SK-N-SH (cell line): ENCODE data around the gene POLR3B.

Experiments used
- CTCF ChIP-seq: fragments of 200-600 bp; sonication (generic); IDR thresholded peaks from 2 replicates; pipeline ENCODE4 v1.6.1; 2017; ENCODE audit warnings: antibody characterized with exemption, mild to moderate bottlenecking, moderate library complexity
- NFIC ChIP-seq: IDR thresholded peaks from 2 replicates; pipeline ENCODE4 v1.4.0; 2012; ENCODE audit warnings: borderline replicate concordance
- RAD21 ChIP-seq: IDR thresholded peaks from 2 replicates; pipeline ENCODE4 v1.6.1; 2012; ENCODE audit warnings: mild to moderate bottlenecking, low read length
- TCF12 ChIP-seq: IDR thresholded peaks from 2 replicates; pipeline ENCODE4 v1.4.0; 2012
- YY1 ChIP-seq: IDR thresholded peaks from 2 replicates; pipeline ENCODE4 v1.4.0; 2012; ENCODE audit warnings: low read depth, mild to moderate bottlenecking
- TF ChIP-seq, protein P1 (sequence below): IDR thresholded peaks from 2 replicates; pipeline ENCODE4 v1.4.0; 2012; ENCODE audit warnings: low read depth
- TF ChIP-seq, protein P2 (sequence below): IDR thresholded peaks from 2 replicates; pipeline ENCODE4 v1.4.0; 2012; ENCODE audit warnings: low read depth, borderline replicate concordance
- TF ChIP-seq, protein P3 (sequence below): IDR thresholded peaks from 2 replicates; pipeline ENCODE4; 2012
- TF ChIP-seq, protein P4 (sequence below): IDR thresholded peaks from 2 replicates; pipeline ENCODE4 v1.6.1; 2012; ENCODE audit warnings: mild to moderate bottlenecking, low read depth, low read length, moderate library complexity

DNA sequence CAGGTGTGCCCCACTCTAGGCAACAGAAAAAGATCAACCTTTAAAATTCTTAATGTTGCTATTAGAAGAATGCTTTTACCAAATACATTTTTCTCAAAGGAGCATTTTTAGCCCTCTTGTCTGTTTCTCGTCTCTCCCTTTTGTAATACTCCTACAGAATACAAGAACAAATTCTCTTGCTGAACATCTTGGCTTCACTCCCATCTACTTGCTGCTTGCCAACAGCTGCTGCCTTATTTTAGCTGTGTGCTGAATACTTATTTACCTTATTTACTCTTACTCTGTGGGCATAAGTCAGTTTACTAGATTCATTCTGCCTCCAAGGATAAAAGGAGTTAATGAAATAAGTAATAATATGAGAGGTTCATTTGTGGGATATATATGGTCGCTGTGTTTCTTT, 70.8 kb downstream of the POLR3B start:
- no peak for TF ChIP-seq CTCF
- TF ChIP-seq, protein P1, sequence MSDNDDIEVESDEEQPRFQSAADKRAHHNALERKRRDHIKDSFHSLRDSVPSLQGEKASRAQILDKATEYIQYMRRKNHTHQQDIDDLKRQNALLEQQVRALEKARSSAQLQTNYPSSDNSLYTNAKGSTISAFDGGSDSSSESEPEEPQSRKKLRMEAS: no peak
- no peak for TF ChIP-seq RAD21
- TF ChIP-seq, protein P2, sequence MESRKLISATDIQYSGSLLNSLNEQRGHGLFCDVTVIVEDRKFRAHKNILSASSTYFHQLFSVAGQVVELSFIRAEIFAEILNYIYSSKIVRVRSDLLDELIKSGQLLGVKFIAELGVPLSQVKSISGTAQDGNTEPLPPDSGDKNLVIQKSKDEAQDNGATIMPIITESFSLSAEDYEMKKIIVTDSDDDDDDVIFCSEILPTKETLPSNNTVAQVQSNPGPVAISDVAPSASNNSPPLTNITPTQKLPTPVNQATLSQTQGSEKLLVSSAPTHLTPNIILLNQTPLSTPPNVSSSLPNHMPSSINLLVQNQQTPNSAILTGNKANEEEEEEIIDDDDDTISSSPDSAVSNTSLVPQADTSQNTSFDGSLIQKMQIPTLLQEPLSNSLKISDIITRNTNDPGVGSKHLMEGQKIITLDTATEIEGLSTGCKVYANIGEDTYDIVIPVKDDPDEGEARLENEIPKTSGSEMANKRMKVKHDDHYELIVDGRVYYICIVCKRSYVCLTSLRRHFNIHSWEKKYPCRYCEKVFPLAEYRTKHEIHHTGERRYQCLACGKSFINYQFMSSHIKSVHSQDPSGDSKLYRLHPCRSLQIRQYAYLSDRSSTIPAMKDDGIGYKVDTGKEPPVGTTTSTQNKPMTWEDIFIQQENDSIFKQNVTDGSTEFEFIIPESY: no peak
- TF ChIP-seq, protein P3, sequence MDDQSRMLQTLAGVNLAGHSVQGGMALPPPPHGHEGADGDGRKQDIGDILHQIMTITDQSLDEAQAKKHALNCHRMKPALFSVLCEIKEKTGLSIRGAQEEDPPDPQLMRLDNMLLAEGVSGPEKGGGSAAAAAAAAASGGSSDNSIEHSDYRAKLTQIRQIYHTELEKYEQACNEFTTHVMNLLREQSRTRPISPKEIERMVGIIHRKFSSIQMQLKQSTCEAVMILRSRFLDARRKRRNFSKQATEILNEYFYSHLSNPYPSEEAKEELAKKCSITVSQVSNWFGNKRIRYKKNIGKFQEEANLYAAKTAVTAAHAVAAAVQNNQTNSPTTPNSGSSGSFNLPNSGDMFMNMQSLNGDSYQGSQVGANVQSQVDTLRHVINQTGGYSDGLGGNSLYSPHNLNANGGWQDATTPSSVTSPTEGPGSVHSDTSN: no peak
- TF ChIP-seq TCF12: 0 out of 2 replicates have a peak, but pooled peaks have one; percentile 5
- TF ChIP-seq, protein P4, sequence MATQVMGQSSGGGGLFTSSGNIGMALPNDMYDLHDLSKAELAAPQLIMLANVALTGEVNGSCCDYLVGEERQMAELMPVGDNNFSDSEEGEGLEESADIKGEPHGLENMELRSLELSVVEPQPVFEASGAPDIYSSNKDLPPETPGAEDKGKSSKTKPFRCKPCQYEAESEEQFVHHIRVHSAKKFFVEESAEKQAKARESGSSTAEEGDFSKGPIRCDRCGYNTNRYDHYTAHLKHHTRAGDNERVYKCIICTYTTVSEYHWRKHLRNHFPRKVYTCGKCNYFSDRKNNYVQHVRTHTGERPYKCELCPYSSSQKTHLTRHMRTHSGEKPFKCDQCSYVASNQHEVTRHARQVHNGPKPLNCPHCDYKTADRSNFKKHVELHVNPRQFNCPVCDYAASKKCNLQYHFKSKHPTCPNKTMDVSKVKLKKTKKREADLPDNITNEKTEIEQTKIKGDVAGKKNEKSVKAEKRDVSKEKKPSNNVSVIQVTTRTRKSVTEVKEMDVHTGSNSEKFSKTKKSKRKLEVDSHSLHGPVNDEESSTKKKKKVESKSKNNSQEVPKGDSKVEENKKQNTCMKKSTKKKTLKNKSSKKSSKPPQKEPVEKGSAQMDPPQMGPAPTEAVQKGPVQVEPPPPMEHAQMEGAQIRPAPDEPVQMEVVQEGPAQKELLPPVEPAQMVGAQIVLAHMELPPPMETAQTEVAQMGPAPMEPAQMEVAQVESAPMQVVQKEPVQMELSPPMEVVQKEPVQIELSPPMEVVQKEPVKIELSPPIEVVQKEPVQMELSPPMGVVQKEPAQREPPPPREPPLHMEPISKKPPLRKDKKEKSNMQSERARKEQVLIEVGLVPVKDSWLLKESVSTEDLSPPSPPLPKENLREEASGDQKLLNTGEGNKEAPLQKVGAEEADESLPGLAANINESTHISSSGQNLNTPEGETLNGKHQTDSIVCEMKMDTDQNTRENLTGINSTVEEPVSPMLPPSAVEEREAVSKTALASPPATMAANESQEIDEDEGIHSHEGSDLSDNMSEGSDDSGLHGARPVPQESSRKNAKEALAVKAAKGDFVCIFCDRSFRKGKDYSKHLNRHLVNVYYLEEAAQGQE: no peak
- TF ChIP-seq NFIC: peak; percentile 8; the same call in 1 of the 2 replicates
- TF ChIP-seq YY1: no peak
